ENCODE results near the gene FEM1A.

GRCh38 chr19:4774136-4774535 is 17.4 kb upstream of the FEM1A start:
- TF ChIP-seq CTCF (IDR thresholded peaks at IDR 0.05; ENCODE audit: control extremely low read depth in 1 of 3, insufficient read depth in 1 of 3, low read depth in 1 of 3, low read length in 3 of 3) = no peak
- TF ChIP-seq RFX5 (IDR thresholded peaks at IDR 0.05; ENCODE audit: borderline replicate concordance, low read depth, low read length) = no peak
- TF ChIP-seq RXRA (IDR thresholded peaks at IDR 0.05; ENCODE audit: insufficient read depth, low read depth, low read length) = no peak
- TF ChIP-seq POLR2A (IDR thresholded peaks at IDR 0.05; ENCODE audit: control extremely low read depth in 1 of 2, low read depth in 2 of 2, low read length in 2 of 2) = no peak
- no peak for TF ChIP-seq TAF1 (IDR thresholded peaks at IDR 0.05; ENCODE audit: low read depth, low read length)
- TF ChIP-seq EP300 (IDR thresholded peaks at IDR 0.05; ENCODE audit: borderline replicate concordance in 1 of 2, low read depth in 2 of 2, low read length in 2 of 2) = no peak
- TF ChIP-seq SIRT6 (IDR thresholded peaks at IDR 0.05; ENCODE audit: low read length) = no peak
- no peak for TF ChIP-seq BCL11A (IDR thresholded peaks at IDR 0.05; ENCODE audit: low read depth in 2 of 2, low read length in 2 of 2)

Data from H1 (cell line).